ENCODE measurements around the gene MEF2B. TPM values are rescaled to one million over a fixed set of nuclear protein-coding genes. Genes with fewer than 3 reads are reported as not detected.

MEF2B gene
- total RNA-seq, 1 donor from 2014 or later: 0.97 TPM

DNA sequence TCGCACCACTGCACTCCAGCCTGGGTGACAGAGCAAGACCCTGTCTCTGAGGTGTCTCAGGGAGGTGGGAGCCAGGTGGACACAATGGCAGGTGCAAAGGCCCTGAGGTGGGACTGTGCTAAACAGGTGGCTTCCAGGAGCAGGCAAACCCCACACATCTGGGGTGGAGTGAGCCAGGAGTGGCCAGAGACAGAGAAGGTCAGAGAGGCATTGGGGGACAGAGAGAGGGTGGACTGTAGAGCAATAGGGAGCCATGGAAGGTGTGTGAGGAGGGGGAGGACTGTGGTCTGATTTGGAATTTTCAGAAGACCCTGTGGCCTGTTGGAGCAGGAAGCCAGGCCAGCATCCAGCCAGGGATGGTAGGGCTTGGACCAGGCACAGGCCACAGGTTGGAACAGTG is 4.7 kb downstream of the MEF2B start:
- Mint-ChIP-seq H3K36me3 (ENCODE audit: low read depth, unreplicated experiment) (peaks cover 4% of the 10 kb centered on the region), H3K9me3 (ENCODE audit: unreplicated experiment) (no peaks in the 10 kb centered on the region)
- TF ChIP-seq, protein P1, sequence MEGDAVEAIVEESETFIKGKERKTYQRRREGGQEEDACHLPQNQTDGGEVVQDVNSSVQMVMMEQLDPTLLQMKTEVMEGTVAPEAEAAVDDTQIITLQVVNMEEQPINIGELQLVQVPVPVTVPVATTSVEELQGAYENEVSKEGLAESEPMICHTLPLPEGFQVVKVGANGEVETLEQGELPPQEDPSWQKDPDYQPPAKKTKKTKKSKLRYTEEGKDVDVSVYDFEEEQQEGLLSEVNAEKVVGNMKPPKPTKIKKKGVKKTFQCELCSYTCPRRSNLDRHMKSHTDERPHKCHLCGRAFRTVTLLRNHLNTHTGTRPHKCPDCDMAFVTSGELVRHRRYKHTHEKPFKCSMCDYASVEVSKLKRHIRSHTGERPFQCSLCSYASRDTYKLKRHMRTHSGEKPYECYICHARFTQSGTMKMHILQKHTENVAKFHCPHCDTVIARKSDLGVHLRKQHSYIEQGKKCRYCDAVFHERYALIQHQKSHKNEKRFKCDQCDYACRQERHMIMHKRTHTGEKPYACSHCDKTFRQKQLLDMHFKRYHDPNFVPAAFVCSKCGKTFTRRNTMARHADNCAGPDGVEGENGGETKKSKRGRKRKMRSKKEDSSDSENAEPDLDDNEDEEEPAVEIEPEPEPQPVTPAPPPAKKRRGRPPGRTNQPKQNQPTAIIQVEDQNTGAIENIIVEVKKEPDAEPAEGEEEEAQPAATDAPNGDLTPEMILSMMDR (IDR thresholded peaks at IDR 0.05; ENCODE audit: unreplicated experiment): no peak

DNA sequence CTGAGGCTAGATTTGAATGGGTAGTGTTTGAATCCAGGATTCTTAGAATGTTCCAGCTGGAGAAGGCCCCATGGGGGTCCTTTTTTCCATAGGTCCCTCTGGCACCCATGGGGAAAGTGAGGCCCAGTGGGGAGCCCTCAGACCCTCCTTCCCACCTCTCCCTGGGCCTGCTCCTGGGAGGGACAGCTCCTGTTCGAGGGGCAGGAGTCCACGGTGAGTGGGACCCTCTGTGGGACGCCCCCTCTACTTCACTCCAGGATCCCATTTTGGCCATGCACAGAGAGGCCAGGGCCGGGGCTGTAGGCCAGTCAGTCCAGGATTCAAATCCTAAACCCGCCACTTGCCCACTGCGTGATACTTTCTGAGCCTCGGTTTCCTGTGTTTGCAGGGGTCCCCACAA is 7.6 kb downstream of the MEF2B start:
- DNase-seq (ENCODE audit: low spot score): no peak
- peaks cover 5% of the 10 kb centered on the region for H3K27me3 Mint-ChIP-seq (ENCODE audit: unreplicated experiment)
- peaks cover 4% of the 10 kb centered on the region for H3K36me3 Mint-ChIP-seq (ENCODE audit: low read depth, unreplicated experiment)
- no peaks in the 10 kb centered on the region for H3K9me3 Mint-ChIP-seq (ENCODE audit: unreplicated experiment)
- TF ChIP-seq, protein P1 (IDR thresholded peaks at IDR 0.05; ENCODE audit: unreplicated experiment): no peak
- H3K4me1 Mint-ChIP-seq (ENCODE audit: unreplicated experiment): peaks cover 3% of the 10 kb centered on the region
- H3K4me3 Mint-ChIP-seq (ENCODE audit: unreplicated experiment): no peak overlapping the region
- no peak overlapping the region for H3K27ac Mint-ChIP-seq (ENCODE audit: unreplicated experiment)

More for the DNA sequence above, 4.7 kb downstream of the MEF2B start:
- Mint-ChIP-seq H3K4me3 (ENCODE audit: unreplicated experiment) (no peak overlapping the region), H3K27ac (ENCODE audit: unreplicated experiment) (no peak overlapping the region), H3K4me1 (ENCODE audit: unreplicated experiment) (peaks cover 4% of the 10 kb centered on the region), H3K27me3 (ENCODE audit: unreplicated experiment) (peaks cover 13% of the 10 kb centered on the region)
- no peak for DNase-seq (ENCODE audit: low spot score)

DNA sequence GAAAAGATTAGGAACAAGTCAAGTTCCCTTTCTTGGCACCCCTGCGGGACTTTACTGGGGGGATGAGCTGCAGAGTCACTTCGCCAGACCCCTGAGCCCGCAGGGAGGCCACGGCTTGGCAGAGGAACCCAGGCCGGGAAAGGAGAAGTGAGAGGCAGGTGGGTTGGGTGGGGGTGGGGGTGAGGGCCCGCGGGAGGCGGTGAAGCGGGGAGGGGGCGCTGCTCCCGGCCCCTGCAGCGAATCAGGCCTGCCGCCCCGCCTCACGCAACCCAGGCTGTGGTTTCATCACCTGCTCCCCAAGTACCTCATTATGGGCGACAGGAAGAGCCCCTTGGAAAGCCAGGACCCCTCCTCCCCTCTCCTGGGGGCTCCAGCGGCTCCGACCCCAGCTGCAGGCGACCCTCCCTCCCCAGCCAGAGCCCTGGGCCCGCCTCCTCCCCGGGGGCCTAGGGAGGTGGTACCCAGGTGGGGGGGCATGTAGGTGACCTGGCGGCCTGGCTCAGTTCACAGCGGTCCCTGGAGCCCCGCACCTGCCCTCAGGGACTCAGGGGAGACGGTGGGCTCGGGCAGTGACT is 9.5 kb downstream of the MEF2B start:
- Mint-ChIP-seq H3K27me3 (ENCODE audit: unreplicated experiment) (peaks cover 9% of the 10 kb centered on the region), H3K4me3 (ENCODE audit: unreplicated experiment) (no peak overlapping the region), H3K36me3 (ENCODE audit: low read depth, unreplicated experiment) (peaks cover 4% of the 10 kb centered on the region), H3K9me3 (ENCODE audit: unreplicated experiment) (no peaks in the 10 kb centered on the region), H3K4me1 (ENCODE audit: unreplicated experiment) (peaks cover 3% of the 10 kb centered on the region), H3K27ac (ENCODE audit: unreplicated experiment) (no peak overlapping the region)
- no peak for DNase-seq (ENCODE audit: low spot score)
- TF ChIP-seq, protein P1 (IDR thresholded peaks at IDR 0.05; ENCODE audit: unreplicated experiment): no peak

DNA sequence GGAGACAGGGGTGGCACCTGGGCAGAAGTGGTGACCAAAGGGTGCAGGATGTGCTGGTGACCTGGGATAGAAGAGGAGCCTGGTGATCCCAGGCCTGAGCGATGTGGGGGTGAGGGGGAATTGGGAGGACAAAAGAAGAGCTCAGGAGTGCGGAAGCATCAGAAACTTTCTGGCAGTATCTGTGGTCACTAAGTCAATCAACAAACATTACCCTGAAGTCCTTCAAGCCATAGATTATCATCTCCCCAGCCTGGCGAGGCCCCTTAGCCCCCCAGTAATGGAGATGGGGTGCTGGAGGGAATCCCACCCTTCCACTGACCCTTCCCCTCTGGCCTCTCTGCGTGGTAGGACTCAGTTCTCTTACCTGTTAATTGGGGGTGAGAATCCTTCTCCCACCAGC is 10.5 kb downstream of the MEF2B start:
- Mint-ChIP-seq H3K27me3 (ENCODE audit: unreplicated experiment) (peaks cover 7% of the 10 kb centered on the region), H3K4me1 (ENCODE audit: unreplicated experiment) (peaks cover 3% of the 10 kb centered on the region)
- TF ChIP-seq, protein P1 (IDR thresholded peaks at IDR 0.05; ENCODE audit: unreplicated experiment): no peak

DNA sequence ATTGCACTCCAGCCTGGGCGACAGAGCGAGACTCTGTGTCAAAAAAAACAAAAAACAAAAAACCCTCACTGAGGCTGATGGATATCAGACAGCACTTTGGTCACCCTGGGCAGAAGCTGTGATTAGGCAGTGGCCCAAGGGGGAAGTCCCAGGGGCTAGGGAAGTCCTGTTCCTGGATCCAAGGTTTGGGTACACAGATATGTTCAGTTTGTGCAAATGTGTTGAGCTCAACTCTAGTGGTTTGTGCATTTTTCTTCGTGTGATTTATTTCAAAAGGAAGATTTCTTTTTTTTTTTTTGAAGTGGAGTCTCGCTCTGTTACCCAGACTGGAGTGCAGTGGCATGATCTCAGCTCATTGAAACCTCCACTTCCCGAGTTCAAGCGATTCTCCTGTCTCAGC is 12.3 kb downstream of the MEF2B start:
- DNase-seq (ENCODE audit: low spot score): no peak
- Mint-ChIP-seq H3K4me1 (ENCODE audit: unreplicated experiment) (peaks cover 3% of the 10 kb centered on the region), H3K27me3 (ENCODE audit: unreplicated experiment) (peaks cover 7% of the 10 kb centered on the region), H3K4me3 (ENCODE audit: unreplicated experiment) (no peak overlapping the region), H3K27ac (ENCODE audit: unreplicated experiment) (no peak overlapping the region), H3K36me3 (ENCODE audit: low read depth, unreplicated experiment) (peaks cover 4% of the 10 kb centered on the region), H3K9me3 (ENCODE audit: unreplicated experiment) (no peaks in the 10 kb centered on the region)
- TF ChIP-seq, protein P1 (IDR thresholded peaks at IDR 0.05; ENCODE audit: unreplicated experiment): no peak

More for the DNA sequence above, 10.5 kb downstream of the MEF2B start:
- Mint-ChIP-seq H3K4me3 (ENCODE audit: unreplicated experiment) (no peak overlapping the region), H3K9me3 (ENCODE audit: unreplicated experiment) (no peaks in the 10 kb centered on the region), H3K27ac (ENCODE audit: unreplicated experiment) (no peak overlapping the region), H3K36me3 (ENCODE audit: low read depth, unreplicated experiment) (peaks cover 4% of the 10 kb centered on the region)
- no peak for DNase-seq (ENCODE audit: low spot score)
